Inflammatory macrophage (primary cell): ENCODE data around the gene LAIR2.

Source experiments
- DNase-seq, 2 donors: peaks; one replicate each; pipeline ENCODE4 v3.0.0-alpha.2; 2020 to 2022
- total RNA-seq, 18 experiments: gene quantifications; one replicate each; lab custom pipeline; 2026; ENCODE audit warnings: mixed read lengths in 6 of 18, inconsistent platforms in 2 of 18; lab: John Stamatoyannopoulos, UW

Gene LAIR2
- 0.07 to 1.0 (median 0.31) reads per million in 18 experiments for total RNA-seq

- DNase-seq: no peak
Observed at GRCh38 chr19:54502518-54503048, at the start of gene LAIR2. TSS of gene LAIR2 (plus strand) at chr19:54502831. CDS start at chr19:54502919, 88 bp downstream.

GRCh38 chr19:54453921-54454780, 48.5 kb upstream of the LAIR2 start:
- no peak for DNase-seq

- no peak for DNase-seq
Observed at GRCh38 chr19:54454781-54455675, 47.6 kb upstream of the LAIR2 start.

- DNase-seq: no peak
Observed at GRCh38 chr19:54455786-54456422, 46.7 kb upstream of the LAIR2 start.

GRCh38 chr19:54456423-54457373, 45.9 kb upstream of the LAIR2 start:
- no peak for DNase-seq

GRCh38 chr19:54457773-54458647, 44.6 kb upstream of the LAIR2 start:
- no peak for DNase-seq

- DNase-seq: no peak
Observed at GRCh38 chr19:54458648-54459281, 43.9 kb upstream of the LAIR2 start.

GRCh38 chr19:54459282-54460229, 43.1 kb upstream of the LAIR2 start:
- no peak for DNase-seq

GRCh38 chr19:54460230-54461005, 42.2 kb upstream of the LAIR2 start:
- no peak for DNase-seq

GRCh38 chr19:54461210-54461609, 41.4 kb upstream of the LAIR2 start:
- DNase-seq: no peak

GRCh38 chr19:54461613-54462012, 41.0 kb upstream of the LAIR2 start:
- DNase-seq: no peak

GRCh38 chr19:54462047-54462654, 40.5 kb upstream of the LAIR2 start:
- no peak for DNase-seq

GRCh38 chr19:54462655-54463530, 39.7 kb upstream of the LAIR2 start:
- peak; percentile 71 to 82 for DNase-seq

- peak; percentile 98 to 99 for DNase-seq
Observed at GRCh38 chr19:54463531-54464043, 39.0 kb upstream of the LAIR2 start, which contains the start of gene LENG9. TSS of gene LENG9 (minus strand) at chr19:54463778. CDS start at chr19:54463526, 252 bp downstream.

- peak in 1 of 2 donors; percentile 94 for DNase-seq
Observed at GRCh38 chr19:54464044-54464629, 38.5 kb upstream of the LAIR2 start.
